ENCODE measurements around the gene METTL1.

GRCh38 chr12:57816855-57817151 is 44.9 kb upstream of the METTL1 start:
- no peak for TF ChIP-seq CTCF (IDR thresholded peaks at IDR 0.05; ENCODE audit: borderline replicate concordance, extremely low read depth, low read length, poor library complexity, severe bottlenecking)
- TF ChIP-seq EZH2 (IDR thresholded peaks at IDR 0.05; ENCODE audit: borderline replicate concordance, low read depth, low read length, severe bottlenecking) = no peak
